GM12873 (cell line): ENCODE measurements around the gene USF2.

Source experiments
- TF ChIP-seq, protein P1 (sequence below): IDR thresholded peaks from 2 replicates; pipeline ENCODE4 v1.5.1; 2012; ENCODE audit warnings: low read depth, mild to moderate bottlenecking, moderate library complexity, low read length, control low read depth; ENCODE audit not compliant: insufficient read depth; ENCODE audit errors: missing control alignments

USF2 gene

DNA sequence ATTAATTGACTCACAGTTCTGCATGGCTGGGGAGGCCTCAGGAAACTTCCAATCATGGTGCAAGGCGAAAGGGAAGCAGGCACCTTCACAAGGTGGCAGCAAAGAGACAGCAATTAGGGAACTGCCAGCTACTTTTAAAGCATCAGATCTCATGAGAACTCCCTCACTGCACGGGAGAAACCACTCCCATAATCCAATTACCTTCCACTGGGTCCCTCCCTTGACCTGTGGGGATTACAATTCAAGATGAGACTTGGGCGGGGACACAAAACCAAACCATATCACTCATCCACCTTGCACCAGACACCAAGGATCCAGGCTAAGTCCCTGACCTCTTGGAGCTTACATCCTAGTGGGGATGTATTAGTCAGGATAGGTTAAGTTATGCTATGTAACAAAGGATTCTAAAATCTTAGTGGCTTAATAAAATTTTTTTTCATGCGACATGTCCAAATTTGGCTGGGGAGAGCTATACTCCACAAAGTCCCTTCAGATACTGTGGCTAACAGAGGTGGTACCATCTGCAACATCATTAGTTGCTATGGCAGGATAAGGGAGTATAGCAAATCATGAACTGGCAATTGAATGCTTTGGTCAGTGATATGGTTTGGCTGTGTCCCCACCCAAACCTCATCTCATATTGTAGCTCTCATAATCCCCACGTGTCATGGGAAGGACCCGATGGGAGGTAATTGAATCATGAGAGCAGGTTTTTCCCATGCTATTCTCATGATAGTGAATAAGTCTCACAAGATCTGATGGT is 31.9 kb upstream of the USF2 start:
- TF ChIP-seq, protein P1, sequence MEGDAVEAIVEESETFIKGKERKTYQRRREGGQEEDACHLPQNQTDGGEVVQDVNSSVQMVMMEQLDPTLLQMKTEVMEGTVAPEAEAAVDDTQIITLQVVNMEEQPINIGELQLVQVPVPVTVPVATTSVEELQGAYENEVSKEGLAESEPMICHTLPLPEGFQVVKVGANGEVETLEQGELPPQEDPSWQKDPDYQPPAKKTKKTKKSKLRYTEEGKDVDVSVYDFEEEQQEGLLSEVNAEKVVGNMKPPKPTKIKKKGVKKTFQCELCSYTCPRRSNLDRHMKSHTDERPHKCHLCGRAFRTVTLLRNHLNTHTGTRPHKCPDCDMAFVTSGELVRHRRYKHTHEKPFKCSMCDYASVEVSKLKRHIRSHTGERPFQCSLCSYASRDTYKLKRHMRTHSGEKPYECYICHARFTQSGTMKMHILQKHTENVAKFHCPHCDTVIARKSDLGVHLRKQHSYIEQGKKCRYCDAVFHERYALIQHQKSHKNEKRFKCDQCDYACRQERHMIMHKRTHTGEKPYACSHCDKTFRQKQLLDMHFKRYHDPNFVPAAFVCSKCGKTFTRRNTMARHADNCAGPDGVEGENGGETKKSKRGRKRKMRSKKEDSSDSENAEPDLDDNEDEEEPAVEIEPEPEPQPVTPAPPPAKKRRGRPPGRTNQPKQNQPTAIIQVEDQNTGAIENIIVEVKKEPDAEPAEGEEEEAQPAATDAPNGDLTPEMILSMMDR, result peak; percentile 42

DNA sequence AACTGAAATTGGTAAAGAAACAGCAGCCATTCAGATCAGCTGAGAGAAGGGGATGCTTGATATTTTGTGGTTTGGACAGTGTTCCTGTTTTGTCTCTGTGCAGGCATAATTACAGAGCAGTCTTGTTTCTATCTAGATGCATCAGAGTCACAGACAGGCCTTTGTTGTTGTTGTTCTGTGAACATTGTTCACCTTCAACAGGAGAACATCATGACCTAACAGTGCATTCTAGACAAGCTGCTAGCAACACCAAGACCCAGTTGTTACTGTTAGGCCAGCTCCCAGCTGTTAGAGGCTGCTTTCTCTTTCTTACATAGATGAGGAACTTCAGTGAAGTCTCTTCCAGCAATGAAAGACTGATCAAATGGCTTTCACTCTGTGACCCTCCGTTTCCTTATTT is 28.4 kb upstream of the USF2 start:
- TF ChIP-seq, protein P1, result no peak

DNA sequence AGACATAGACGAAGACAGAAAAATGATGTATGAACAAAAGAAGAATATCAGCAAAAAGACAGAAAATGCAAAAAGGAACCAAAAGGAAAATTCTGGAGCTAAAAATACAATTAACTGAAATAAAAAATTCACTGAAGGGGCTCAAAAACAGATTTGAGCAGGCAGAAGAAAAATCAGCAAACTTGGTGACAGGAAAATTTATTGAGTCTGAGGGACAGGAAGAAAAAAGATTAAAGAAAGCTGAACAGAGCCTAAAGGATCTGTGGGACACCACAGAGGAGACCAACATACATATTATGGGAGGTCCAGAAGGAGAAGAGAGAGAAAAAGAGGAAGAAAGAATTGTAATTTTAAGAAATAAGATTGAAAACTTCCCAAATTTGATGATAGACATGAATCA is 27.3 kb upstream of the USF2 start:
- TF ChIP-seq, protein P1, result no peak

DNA sequence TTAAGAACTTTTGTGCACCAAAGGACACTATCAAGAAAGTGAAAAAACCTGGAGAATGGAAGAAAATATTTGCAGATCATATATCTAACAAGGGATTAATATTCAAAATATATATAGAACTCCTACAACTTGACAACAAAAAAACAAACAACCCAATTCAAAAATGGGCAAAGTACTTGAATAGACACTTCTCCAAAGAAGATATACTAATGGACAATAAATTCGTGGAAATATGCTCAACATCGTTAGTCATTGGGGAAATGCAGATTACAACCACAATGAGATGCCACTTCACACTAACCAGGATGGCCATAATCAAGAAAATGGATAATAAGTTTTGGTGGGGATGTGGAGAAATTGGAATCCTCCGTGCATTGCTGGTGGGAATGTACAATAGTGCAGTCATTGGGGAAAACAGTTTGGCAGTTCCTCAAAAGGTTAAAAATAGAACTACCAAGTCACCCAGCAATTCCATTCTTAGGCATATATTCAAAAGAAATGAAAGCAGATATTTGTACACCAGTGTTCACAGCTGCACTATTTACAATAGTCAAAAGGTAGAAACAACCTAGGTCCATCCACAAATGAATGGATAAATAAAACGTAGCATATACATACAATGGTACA is 22.2 kb upstream of the USF2 start:
- TF ChIP-seq, protein P1, result no peak

DNA sequence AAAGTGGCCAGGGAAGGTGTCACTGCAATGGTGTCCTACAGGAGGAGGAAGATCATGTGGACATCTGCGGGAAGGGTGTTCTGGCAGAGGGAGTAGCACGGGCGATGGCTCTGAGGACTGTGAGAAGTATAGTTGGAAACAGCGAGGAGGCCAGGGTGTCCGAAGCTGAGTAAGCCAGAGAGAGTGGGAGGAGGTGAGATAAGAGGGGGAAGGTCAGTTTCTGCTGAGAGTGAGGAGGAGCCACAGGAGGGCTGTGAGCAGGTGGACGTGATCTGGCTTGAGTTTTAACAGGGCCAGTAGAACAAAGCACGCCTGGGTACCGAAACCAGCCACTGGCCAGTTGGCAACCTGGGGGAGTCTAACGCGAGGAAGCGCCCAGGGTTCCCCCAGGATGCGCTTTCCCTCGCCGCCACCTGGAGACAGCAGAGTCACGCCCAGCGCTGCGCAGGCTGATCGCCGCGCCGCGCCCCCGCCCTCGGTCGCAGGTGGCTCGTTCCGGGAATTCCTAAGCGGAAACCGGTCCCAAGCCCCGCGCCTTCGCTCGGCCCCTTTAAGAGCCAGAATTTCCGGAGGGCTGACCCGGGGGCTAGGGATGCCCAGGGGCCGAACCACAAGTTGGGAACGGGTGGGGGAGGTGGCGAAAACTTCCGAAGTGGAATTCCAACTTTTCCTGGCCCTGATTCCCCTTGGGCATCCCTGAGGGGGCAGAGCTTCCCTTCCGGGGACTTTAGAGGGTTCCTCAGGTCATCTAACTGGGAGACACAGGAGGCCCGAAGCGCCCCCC is 21.0 kb upstream of the USF2 start:
- TF ChIP-seq, protein P1, result peak; percentile 71

DNA sequence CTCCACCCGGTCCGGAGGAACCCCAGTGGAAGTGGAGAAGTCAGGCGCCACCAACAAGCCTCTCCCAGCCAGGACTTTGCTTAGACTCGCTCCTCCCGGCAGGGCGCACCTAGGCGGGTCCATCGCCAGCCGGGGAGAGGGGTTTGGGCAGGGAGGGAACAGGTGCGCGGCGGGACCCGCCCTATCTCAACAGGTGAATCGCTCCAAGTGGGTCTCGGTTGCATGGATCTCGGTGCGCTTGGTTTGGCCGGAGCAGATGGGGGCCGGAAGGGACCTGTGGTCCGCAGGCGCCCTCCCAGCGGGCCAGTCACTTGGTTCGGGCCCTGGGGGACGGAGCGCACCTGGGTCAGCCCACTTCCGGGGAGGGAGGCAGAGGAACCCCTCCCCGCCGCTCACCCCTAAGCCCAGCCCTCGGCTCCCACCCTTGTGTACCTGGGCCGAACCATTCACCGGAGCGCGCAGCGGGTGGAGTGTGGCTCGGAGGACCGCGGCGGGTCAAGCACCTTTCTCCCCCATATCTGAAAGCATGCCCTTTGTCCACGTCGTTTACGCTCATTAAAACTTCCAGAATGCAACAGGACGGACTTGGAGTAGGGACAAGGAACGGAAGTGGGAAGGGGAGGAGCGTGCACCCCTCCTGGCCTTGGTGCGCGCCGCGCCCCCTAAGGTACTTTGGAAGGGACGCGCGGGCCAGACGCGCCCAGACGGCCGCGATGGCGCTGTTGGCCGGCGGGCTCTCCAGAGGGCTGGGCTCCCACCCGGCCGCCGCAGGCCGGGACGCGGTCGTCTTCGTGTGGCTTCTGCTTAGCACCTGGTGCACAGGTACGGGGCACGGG is 20.2 kb upstream of the USF2 start, which contains the start of gene LSR:
Gene LSR, plus strand, starts transcription at position 693 of the 836 bp plus-strand sequence. Its CDS starts 21 bp downstream, at position 714.
- TF ChIP-seq, protein P1, result peak; percentile 9
